HG03571 (cell line): ENCODE data around the gene PDE2A.
"Not testable (repeated sequence)": the region's sequence is repeated elsewhere in the genome, so short reads cannot be mapped to it uniquely, and the experiment has no call there.

ENCODE experiments used
- ATAC-seq: cut with Tn5 transposase; IDR thresholded peaks from one replicate; pipeline ENCODE4 v1.9.1; 2021; ENCODE audit not compliant: unreplicated experiment

PDE2A gene

GRCh38 chr11:72578991-72579815, 95.0 kb downstream of the PDE2A start:
- ATAC-seq = no peak

GRCh38 chr11:72578566-72578965, 95.7 kb downstream of the PDE2A start:
- no peak for ATAC-seq

- no peak for ATAC-seq
Measured at GRCh38 chr11:72578051-72578450, 96.2 kb downstream of the PDE2A start.

GRCh38 chr11:72577271-72577721, 96.9 kb downstream of the PDE2A start:
- ATAC-seq = no peak

GRCh38 chr11:72576661-72577060, 97.6 kb downstream of the PDE2A start:
- ATAC-seq = no peak

- ATAC-seq = no peak
Measured at GRCh38 chr11:72576243-72576595, 98.0 kb downstream of the PDE2A start.

GRCh38 chr11:72575533-72576242, 98.5 kb downstream of the PDE2A start:
- no peak for ATAC-seq

GRCh38 chr11:72574548-72575460, 99.4 kb downstream of the PDE2A start:
- ATAC-seq = no peak

GRCh38 chr11:72573855-72574445, 100.3 kb downstream of the PDE2A start:
- no peak for ATAC-seq

- no peak for ATAC-seq
Measured at GRCh38 chr11:72573072-72573854, 101.0 kb downstream of the PDE2A start.

GRCh38 chr11:72572540-72572939, 101.7 kb downstream of the PDE2A start:
- not testable (repeated sequence) for ATAC-seq

- ATAC-seq = no peak
Measured at GRCh38 chr11:72570893-72571661, 103.1 kb downstream of the PDE2A start.

- no peak for ATAC-seq
Measured at GRCh38 chr11:72569966-72570892, 104.0 kb downstream of the PDE2A start.

- no peak for ATAC-seq
Measured at GRCh38 chr11:72568861-72569260, 105.4 kb downstream of the PDE2A start.

- no peak for ATAC-seq
Measured at GRCh38 chr11:72562431-72562830, 111.8 kb downstream of the PDE2A start.

- no peak for ATAC-seq
Measured at GRCh38 chr11:72561856-72562255, 112.4 kb downstream of the PDE2A start.

- not testable (repeated sequence) for ATAC-seq
Measured at GRCh38 chr11:72560864-72561263, 113.4 kb downstream of the PDE2A start.

- ATAC-seq = no peak
Measured at GRCh38 chr11:72556433-72556832, 117.8 kb downstream of the PDE2A start.
